Kidney (tissue), 14 donors: ENCODE data around the gene DENND6B. TPM values are rescaled to one million over a fixed set of nuclear protein-coding genes. Genes with fewer than 3 reads are reported as not detected.

Experiments used
- DNase-seq, 5 donors: peaks; one replicate each; pipeline ENCODE4 v3.0.0-alpha.2; 2013 to 2020
- FAIRE-seq: peaks from 2 replicates; lab custom pipeline; 2012; peaks lifted over from hg19 to GRCh38; lab: Jason Lieb, UNC
- H3K27ac ChIP-seq, 2 donors: one replicate each; pipeline ENCODE4 v1.7.0; 2013; ENCODE audit warnings: low read depth in 2 of 2, low read length in 2 of 2, inconsistent platforms in 1 of 2
- H3K27me3 ChIP-seq: one replicate; pipeline ENCODE4 v1.7.1; 2013; ENCODE audit warnings: low read length, inconsistent platforms; ENCODE audit not compliant: control insufficient read depth, insufficient read depth
- H3K36me3 ChIP-seq, 3 donors: one replicate each; pipeline versions ENCODE4 v1.7.0 to v1.7.1; 2013; ENCODE audit warnings: low read length in 3 of 3, control low read depth in 1 of 3, inconsistent platforms in 1 of 3; ENCODE audit not compliant: insufficient read depth in 3 of 3, control insufficient read depth in 2 of 3
- H3K4me1 ChIP-seq, 3 donors: one replicate each; pipeline versions ENCODE4 v1.7.0 to v1.7.1; 2013; ENCODE audit warnings: low read length in 3 of 3, inconsistent platforms in 1 of 3, low read depth in 1 of 3; ENCODE audit not compliant: control insufficient read depth in 2 of 3, insufficient read depth in 2 of 3
- H3K4me3 ChIP-seq, 3 donors: one replicate each; pipeline versions ENCODE4 v1.7.0 to v1.8.1; 2013; ENCODE audit warnings: low read length in 3 of 3, control low read depth in 1 of 3, inconsistent platforms in 1 of 3
- H3K9ac ChIP-seq, 3 donors: one replicate each; pipeline versions ENCODE4 v1.7.0 to v1.7.1; 2013; ENCODE audit warnings: low read length in 3 of 3, control low read depth in 1 of 3, inconsistent platforms in 1 of 3
- H3K9me3 ChIP-seq, 3 donors: one replicate each; pipeline versions ENCODE4 v1.7.0 to v1.7.1; 2013; ENCODE audit warnings: low read length in 3 of 3, control low read depth in 1 of 3, inconsistent platforms in 1 of 3; ENCODE audit not compliant: control insufficient read depth in 2 of 3, insufficient read depth in 1 of 3
- CTCF ChIP-seq: IDR thresholded peaks from 3 replicates; pipeline ENCODE4 v1.5.1; 2012; ENCODE audit warnings: mild to moderate bottlenecking, moderate library complexity, borderline replicate concordance; ENCODE audit not compliant: insufficient read depth; ENCODE audit errors: extremely low read depth
- intact Hi-C: fragments of 100-400 bp; cut with DNase I; formaldehyde crosslinking; loops from one replicate; pipeline ENCODE4 v1.11.1; 2022
- polyA plus RNA-seq: library from polyadenylated mRNA; stranded (reverse); fragments of 350-450 nt; fragmentation: Illumina TruSeq; extraction: RNeasy Lipid Tissue Mini Kit (QIAGEN cat#74804); gene quantifications from one replicate; pipeline ENCODE4 v1.2.3, GENCODE V29; 2014; ENCODE audit warnings: low read depth, low replicate concordance; ENCODE audit not compliant: insufficient read depth
- total RNA-seq: library from RNA; stranded (reverse); fragmentation: NEBNext Ultra II Directional; extraction: Animal tissue kit (Norgen Biotek cat#: 25700); gene quantifications from one replicate; pipeline ENCODE4 v1.2.1, GENCODE V29; 2021
- donor health status: control.
- donor health status: control.
- donor health status: control.
- donor health status: control.
- donor health status: control.
- donor health status: DM: yes; HTN: yes; CAD: no.
- donor health status: Normal renal cell carcinoma (clear cell type).

DENND6B gene
- total and polyA plus RNA-seq, 2 donors from 2014 or later: 14.5 to 16.7 TPM

GRCh38 chr22:50286701-50287318 lies 40.0 kb downstream of the DENND6B start:
- Histone ChIP-seq H3K36me3 (peaks cover 0 to 52% (median 26%) of the 10 kb centered on the region in 3 donors), H3K27ac (no peak overlapping the region), H3K4me3 (no peak overlapping the region), H3K4me1 (peaks cover 0 to 25% (median 0%) of the 10 kb centered on the region in 3 donors), H3K9ac (no peak overlapping the region), H3K27me3 (no peaks in the 10 kb centered on the region), H3K9me3 (no peaks in the 10 kb centered on the region)
- DNase-seq: no peak
- FAIRE-seq: no peak
- intact Hi-C loops: no loop called here
- TF ChIP-seq CTCF: no peak

GRCh38 chr22:50286275-50286674 lies 40.5 kb downstream of the DENND6B start:
- Histone ChIP-seq H3K9ac (no peak overlapping the region), H3K36me3 (peaks cover 0 to 56% (median 27%) of the 10 kb centered on the region in 3 donors), H3K27ac (no peak overlapping the region), H3K4me3 (no peak overlapping the region), H3K4me1 (peaks cover 0 to 20% (median 0%) of the 10 kb centered on the region in 3 donors), H3K9me3 (no peaks in the 10 kb centered on the region), H3K27me3 (no peaks in the 10 kb centered on the region)
- no peak for TF ChIP-seq CTCF
- intact Hi-C loops: no loop called here
- DNase-seq: no peak
- no peak for FAIRE-seq

GRCh38 chr22:50285568-50286229 lies 41.1 kb downstream of the DENND6B start:
- Histone ChIP-seq H3K4me3 (no peak overlapping the region), H3K27me3 (no peaks in the 10 kb centered on the region), H3K36me3 (peaks cover 0 to 62% (median 29%) of the 10 kb centered on the region in 3 donors), H3K9me3 (no peaks in the 10 kb centered on the region), H3K4me1 (peaks cover 0 to 14% (median 0%) of the 10 kb centered on the region in 3 donors), H3K9ac (peak overlapping the region in 1 of 3 donors; percentile 7), H3K27ac (peak overlapping the region in 1 of 2 donors; percentile 47)
- FAIRE-seq (no peak), DNase-seq (no peak)
- no peak for TF ChIP-seq CTCF
- intact Hi-C loops: no loop called here
